AG04450 (cell line): ENCODE data around the gene ZNF581. TPM values are rescaled to one million over a fixed set of nuclear protein-coding genes. Genes with fewer than 3 reads are reported as not detected.

Experiments
- CTCF ChIA-PET: fragments of 300-600, 350-600 bp; formaldehyde crosslinking; extraction: SDS; loops from one replicate; lab custom pipeline; 2022; ENCODE audit warnings: antibody characterized with exemption, inconsistent platforms; lab: Charles Lee
- POLR2A ChIA-PET: fragments of 350-600 bp; formaldehyde crosslinking; extraction: SDS; loops from one replicate; lab custom pipeline; 2021; ENCODE audit warnings: antibody characterized with exemption, inconsistent platforms; lab: Yijun Ruan, JAX
- DNase-seq: peaks from one replicate; pipeline ENCODE4 v3.0.0-alpha.2; 2011; ENCODE audit warnings: low read depth, low spot score
- H3K27ac ChIP-seq: one replicate; pipeline ENCODE4 v1.5.1; 2012; ENCODE audit warnings: low read depth, low read length, control low read depth
- H3K27me3 ChIP-seq: one replicate; pipeline ENCODE4 v1.6.0; 2012; ENCODE audit warnings: low read length; ENCODE audit not compliant: control insufficient read depth, insufficient read depth
- H3K4me3 ChIP-seq: 2 replicates; pipeline ENCODE4 v1.5.1; 2011; ENCODE audit warnings: mild to moderate bottlenecking, low read depth, low read length, control low read depth
- H3K9me3 ChIP-seq: 2 replicates; pipeline ENCODE4 v1.5.1; 2012; ENCODE audit warnings: low read length; ENCODE audit not compliant: control insufficient read depth, insufficient read depth
- CTCF ChIP-seq: IDR thresholded peaks from 2 replicates; pipeline ENCODE4 v1.5.1; 2011; ENCODE audit warnings: low read depth, low read length, control low read depth, inconsistent platforms
- polyA plus RNA-seq: library from polyadenylated mRNA; depleted of rRNA; stranded (reverse); fragments of >200 nt; gene quantifications from 2 replicates; pipeline ENCODE4 v1.2.3, GENCODE V29; 2011

The ZNF581 gene
- polyA plus RNA-seq, 1 experiment, result 19.1 TPM

GRCh38 chr19:55685776-55686175 lies 42.3 kb downstream of the ZNF581 start:
- CTCF ChIA-PET, result interaction anchor here (0.5 kb wide), 1 partner anchor 54 kb away, joined by 5 read pairs; no protein-coding TSS in a partner anchor
- no peak for DNase-seq
- Histone ChIP-seq H3K4me3 (no peak overlapping the region), H3K27ac (no peak overlapping the region), H3K27me3 (no peaks in the 10 kb centered on the region), H3K9me3 (no peaks in the 10 kb centered on the region; the same call in 1 of the 2 replicates)
- TF ChIP-seq CTCF, result no peak
- POLR2A ChIA-PET, result no interaction called here

- Histone ChIP-seq H3K4me3 (no peak overlapping the region), H3K27ac (no peak overlapping the region), H3K9me3 (no peaks in the 10 kb centered on the region; the same call in 1 of the 2 replicates), H3K27me3 (no peaks in the 10 kb centered on the region)
- DNase-seq, result no peak
- no peak for TF ChIP-seq CTCF
- POLR2A ChIA-PET, result no interaction called here
- CTCF ChIA-PET, result no interaction called here
These were observed 43.0 kb downstream of the ZNF581 start for GRCh38 chr19:55686311-55687050.

GRCh38 chr19:55687281-55688201 lies 44.1 kb downstream of the ZNF581 start:
- Histone ChIP-seq H3K9me3 (no peaks in the 10 kb centered on the region; the same call in 1 of the 2 replicates), H3K4me3 (no peak overlapping the region), H3K27me3 (no peaks in the 10 kb centered on the region), H3K27ac (no peak overlapping the region)
- CTCF ChIA-PET, result no interaction called here
- DNase-seq, result no peak
- no peak for TF ChIP-seq CTCF
- POLR2A ChIA-PET, result no interaction called here

- no peak for DNase-seq
- CTCF ChIA-PET, result no interaction called here
These were observed 45.2 kb downstream of the ZNF581 start for GRCh38 chr19:55688422-55689218.

More at GRCh38 chr19:55688422-55689218, 45.2 kb downstream of the ZNF581 start:
- Histone ChIP-seq H3K27ac (no peak overlapping the region), H3K4me3 (no peak overlapping the region), H3K9me3 (no peaks in the 10 kb centered on the region; the same call in 1 of the 2 replicates), H3K27me3 (no peaks in the 10 kb centered on the region)
- no peak for TF ChIP-seq CTCF
- POLR2A ChIA-PET, result no interaction called here
